Panc1 (cell line): ENCODE data around the gene TRIM33.

Experiments used
- POLR2AphosphoS5 ChIP-seq: IDR thresholded peaks from 2 replicates; pipeline ENCODE4 v1.6.1; 2012; ENCODE audit warnings: mild to moderate bottlenecking, low read depth, low read length, moderate library complexity
- SIN3A ChIP-seq: IDR thresholded peaks from 2 replicates; pipeline ENCODE4 v1.6.1; 2012; ENCODE audit warnings: low read depth, mild to moderate bottlenecking, low read length, moderate library complexity, borderline replicate concordance; ENCODE audit not compliant: insufficient read depth
- TCF7L2 ChIP-seq: IDR thresholded peaks from 2 replicates; pipeline ENCODE4 v1.6.1; 2011; ENCODE audit warnings: mild to moderate bottlenecking, low read depth, low read length, inconsistent platforms
- TF ChIP-seq, protein P1 (sequence below): fragments of 450-650 bp; IDR thresholded peaks from 2 replicates; pipeline ENCODE4 v1.5.1; 2017; ENCODE audit warnings: mild to moderate bottlenecking
- TF ChIP-seq, protein P2 (sequence below), 2 experiments: IDR thresholded peaks; 2 replicates each; pipeline ENCODE4 v1.6.1; 2011 to 2012; ENCODE audit warnings: low read depth in 2 of 2, control low read depth in 1 of 2, low read length in 1 of 2, mild to moderate bottlenecking in 1 of 2, moderate library complexity in 1 of 2; ENCODE audit not compliant: insufficient read depth in 1 of 2

DNA sequence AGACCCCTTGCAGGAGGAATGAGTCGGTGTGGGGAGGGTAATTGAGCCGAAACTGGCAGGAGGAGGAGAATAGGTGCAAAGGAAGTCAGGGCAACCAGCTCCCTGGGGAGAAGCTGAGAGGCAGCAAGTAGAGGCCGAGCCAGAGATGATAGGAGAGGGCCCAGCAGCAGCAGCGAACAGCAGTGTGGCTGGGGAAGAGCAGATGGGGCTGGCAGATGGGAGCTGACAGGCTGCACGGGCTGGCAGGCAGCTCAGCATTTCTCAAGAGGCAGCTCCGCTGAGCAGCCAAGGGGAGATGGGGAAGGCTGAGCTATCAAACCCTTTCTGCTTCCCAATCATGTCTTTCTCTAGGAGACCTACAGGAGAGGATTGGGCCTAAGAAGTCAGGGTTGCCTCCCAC, 158.2 kb downstream of the TRIM33 start:
- TF ChIP-seq, protein P1, sequence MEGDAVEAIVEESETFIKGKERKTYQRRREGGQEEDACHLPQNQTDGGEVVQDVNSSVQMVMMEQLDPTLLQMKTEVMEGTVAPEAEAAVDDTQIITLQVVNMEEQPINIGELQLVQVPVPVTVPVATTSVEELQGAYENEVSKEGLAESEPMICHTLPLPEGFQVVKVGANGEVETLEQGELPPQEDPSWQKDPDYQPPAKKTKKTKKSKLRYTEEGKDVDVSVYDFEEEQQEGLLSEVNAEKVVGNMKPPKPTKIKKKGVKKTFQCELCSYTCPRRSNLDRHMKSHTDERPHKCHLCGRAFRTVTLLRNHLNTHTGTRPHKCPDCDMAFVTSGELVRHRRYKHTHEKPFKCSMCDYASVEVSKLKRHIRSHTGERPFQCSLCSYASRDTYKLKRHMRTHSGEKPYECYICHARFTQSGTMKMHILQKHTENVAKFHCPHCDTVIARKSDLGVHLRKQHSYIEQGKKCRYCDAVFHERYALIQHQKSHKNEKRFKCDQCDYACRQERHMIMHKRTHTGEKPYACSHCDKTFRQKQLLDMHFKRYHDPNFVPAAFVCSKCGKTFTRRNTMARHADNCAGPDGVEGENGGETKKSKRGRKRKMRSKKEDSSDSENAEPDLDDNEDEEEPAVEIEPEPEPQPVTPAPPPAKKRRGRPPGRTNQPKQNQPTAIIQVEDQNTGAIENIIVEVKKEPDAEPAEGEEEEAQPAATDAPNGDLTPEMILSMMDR, result no peak
- TF ChIP-seq, protein P2, sequence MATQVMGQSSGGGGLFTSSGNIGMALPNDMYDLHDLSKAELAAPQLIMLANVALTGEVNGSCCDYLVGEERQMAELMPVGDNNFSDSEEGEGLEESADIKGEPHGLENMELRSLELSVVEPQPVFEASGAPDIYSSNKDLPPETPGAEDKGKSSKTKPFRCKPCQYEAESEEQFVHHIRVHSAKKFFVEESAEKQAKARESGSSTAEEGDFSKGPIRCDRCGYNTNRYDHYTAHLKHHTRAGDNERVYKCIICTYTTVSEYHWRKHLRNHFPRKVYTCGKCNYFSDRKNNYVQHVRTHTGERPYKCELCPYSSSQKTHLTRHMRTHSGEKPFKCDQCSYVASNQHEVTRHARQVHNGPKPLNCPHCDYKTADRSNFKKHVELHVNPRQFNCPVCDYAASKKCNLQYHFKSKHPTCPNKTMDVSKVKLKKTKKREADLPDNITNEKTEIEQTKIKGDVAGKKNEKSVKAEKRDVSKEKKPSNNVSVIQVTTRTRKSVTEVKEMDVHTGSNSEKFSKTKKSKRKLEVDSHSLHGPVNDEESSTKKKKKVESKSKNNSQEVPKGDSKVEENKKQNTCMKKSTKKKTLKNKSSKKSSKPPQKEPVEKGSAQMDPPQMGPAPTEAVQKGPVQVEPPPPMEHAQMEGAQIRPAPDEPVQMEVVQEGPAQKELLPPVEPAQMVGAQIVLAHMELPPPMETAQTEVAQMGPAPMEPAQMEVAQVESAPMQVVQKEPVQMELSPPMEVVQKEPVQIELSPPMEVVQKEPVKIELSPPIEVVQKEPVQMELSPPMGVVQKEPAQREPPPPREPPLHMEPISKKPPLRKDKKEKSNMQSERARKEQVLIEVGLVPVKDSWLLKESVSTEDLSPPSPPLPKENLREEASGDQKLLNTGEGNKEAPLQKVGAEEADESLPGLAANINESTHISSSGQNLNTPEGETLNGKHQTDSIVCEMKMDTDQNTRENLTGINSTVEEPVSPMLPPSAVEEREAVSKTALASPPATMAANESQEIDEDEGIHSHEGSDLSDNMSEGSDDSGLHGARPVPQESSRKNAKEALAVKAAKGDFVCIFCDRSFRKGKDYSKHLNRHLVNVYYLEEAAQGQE (IDR thresholded peaks at IDR 0.05; ENCODE audit: insufficient read depth in 1 of 2, low read depth in 2 of 2, low read length in 1 of 2), result no peak
- no peak for TF ChIP-seq POLR2AphosphoS5
- no peak for TF ChIP-seq TCF7L2
- no peak for TF ChIP-seq SIN3A
